ENCODE results near the gene ZNF236.
A peak's percentile ranks its signal among the peaks of the same experiment; 100 is the strongest.

The ZNF236 gene

GRCh38 chr18:76835380-76835779 lies 13.0 kb downstream of the ZNF236 start:
- Mint-ChIP-seq H3K36me3 (ENCODE audit: low read depth) (peaks cover 24% of the 10 kb centered on the region), H3K4me1 (peaks cover 23% of the 10 kb centered on the region), H3K27me3 (ENCODE audit: low read depth) (no peaks in the 10 kb centered on the region), H3K27ac (no peak overlapping the region), H3K4me3 (no peak overlapping the region), H3K9me3 (peaks cover 11% of the 10 kb centered on the region)
- no peak for TF ChIP-seq CTCF (IDR thresholded peaks at IDR 0.05; ENCODE audit: unreplicated experiment in 3 of 3)

- no peaks in the 10 kb centered on the region for H3K27me3 Mint-ChIP-seq (ENCODE audit: low read depth)
- TF ChIP-seq CTCF (IDR thresholded peaks at IDR 0.05; ENCODE audit: unreplicated experiment in 3 of 3) = no peak
- no peak overlapping the region for H3K27ac Mint-ChIP-seq
These were observed 14.7 kb downstream of the ZNF236 start for GRCh38 chr18:76837071-76837470.

GRCh38 chr18:76838182-76838581 lies 15.8 kb downstream of the ZNF236 start:
- H3K27ac Mint-ChIP-seq = peak overlapping the region; percentile 20 to 47 (median 29)
- no peaks in the 10 kb centered on the region for H3K27me3 Mint-ChIP-seq (ENCODE audit: low read depth)
- no peak for TF ChIP-seq CTCF (IDR thresholded peaks at IDR 0.05; ENCODE audit: unreplicated experiment in 3 of 3)
- peaks cover 25% of the 10 kb centered on the region for H3K4me1 Mint-ChIP-seq
- peaks cover 5% of the 10 kb centered on the region for H3K36me3 Mint-ChIP-seq (ENCODE audit: low read depth)
- H3K9me3 Mint-ChIP-seq = no peaks in the 10 kb centered on the region
- H3K4me3 Mint-ChIP-seq = no peak overlapping the region

More at GRCh38 chr18:76837071-76837470, 14.7 kb downstream of the ZNF236 start:
- Mint-ChIP-seq H3K9me3 (peaks cover 5% of the 10 kb centered on the region), H3K4me3 (no peak overlapping the region), H3K4me1 (peaks cover 21% of the 10 kb centered on the region), H3K36me3 (ENCODE audit: low read depth) (peaks cover 16% of the 10 kb centered on the region)

- no peaks in the 10 kb centered on the region for H3K27me3 Mint-ChIP-seq (ENCODE audit: low read depth)
- H3K4me3 Mint-ChIP-seq = no peak overlapping the region
- no peaks in the 10 kb centered on the region for H3K9me3 Mint-ChIP-seq
- H3K36me3 Mint-ChIP-seq (ENCODE audit: low read depth) = peaks cover 2% of the 10 kb centered on the region
- TF ChIP-seq CTCF (IDR thresholded peaks at IDR 0.05; ENCODE audit: unreplicated experiment in 3 of 3) = no peak
- H3K4me1 Mint-ChIP-seq = peaks cover 31% of the 10 kb centered on the region
- H3K27ac Mint-ChIP-seq = peak overlapping the region in 2 of 3 experiments; percentile 10 to 47
These were observed 16.9 kb downstream of the ZNF236 start for GRCh38 chr18:76839086-76839794.

GRCh38 chr18:76842837-76843530 lies 20.6 kb downstream of the ZNF236 start:
- Mint-ChIP-seq H3K36me3 (ENCODE audit: low read depth) (no peaks in the 10 kb centered on the region), H3K4me3 (no peak overlapping the region), H3K9me3 (no peaks in the 10 kb centered on the region), H3K27ac (peak overlapping the region; percentile 45 to 53 (median 48)), H3K4me1 (peaks cover 33% of the 10 kb centered on the region), H3K27me3 (ENCODE audit: low read depth) (no peaks in the 10 kb centered on the region)
- no peak for TF ChIP-seq CTCF (IDR thresholded peaks at IDR 0.05; ENCODE audit: unreplicated experiment in 3 of 3)

Data from nephron (organoid).